ENCODE measurements around the gene KLHL25. TPM values are rescaled to one million over a fixed set of nuclear protein-coding genes. Genes with fewer than 3 reads are reported as not detected.

Gene KLHL25
- total RNA-seq, 1 donor from 2014 or later: 45.1 TPM

GRCh38 chr15:85756411-85757072 is 38.2 kb downstream of the KLHL25 start:
- Mint-ChIP-seq H3K4me3 (ENCODE audit: unreplicated experiment) (no peak overlapping the region), H3K4me1 (ENCODE audit: low read depth, unreplicated experiment) (peaks cover 17% of the 10 kb centered on the region), H3K36me3 (ENCODE audit: unreplicated experiment) (no peaks in the 10 kb centered on the region), H3K27me3 (ENCODE audit: unreplicated experiment) (peaks cover 14% of the 10 kb centered on the region), H3K9me3 (ENCODE audit: unreplicated experiment) (peaks cover 14% of the 10 kb centered on the region), H3K27ac (ENCODE audit: unreplicated experiment) (no peak overlapping the region)
- TF ChIP-seq CTCF (IDR thresholded peaks at IDR 0.05; ENCODE audit: partially characterized antibody, unreplicated experiment): no peak
- no peak for DNase-seq

- no peak for TF ChIP-seq CTCF (IDR thresholded peaks at IDR 0.05; ENCODE audit: partially characterized antibody, unreplicated experiment)
- no peak overlapping the region for H3K27ac Mint-ChIP-seq (ENCODE audit: unreplicated experiment)
- H3K36me3 Mint-ChIP-seq (ENCODE audit: unreplicated experiment): no peaks in the 10 kb centered on the region
- peaks cover 14% of the 10 kb centered on the region for H3K27me3 Mint-ChIP-seq (ENCODE audit: unreplicated experiment)
- no peak overlapping the region for H3K4me3 Mint-ChIP-seq (ENCODE audit: unreplicated experiment)
- peaks cover 13% of the 10 kb centered on the region for H3K9me3 Mint-ChIP-seq (ENCODE audit: unreplicated experiment)
- H3K4me1 Mint-ChIP-seq (ENCODE audit: low read depth, unreplicated experiment): peaks cover 19% of the 10 kb centered on the region
- no peak for DNase-seq
Measured at GRCh38 chr15:85755942-85756341, 38.8 kb downstream of the KLHL25 start.

GRCh38 chr15:85755471-85755870 is 39.3 kb downstream of the KLHL25 start:
- Mint-ChIP-seq H3K27me3 (ENCODE audit: unreplicated experiment) (peaks cover 17% of the 10 kb centered on the region), H3K9me3 (ENCODE audit: unreplicated experiment) (peaks cover 16% of the 10 kb centered on the region), H3K36me3 (ENCODE audit: unreplicated experiment) (no peaks in the 10 kb centered on the region), H3K4me3 (ENCODE audit: unreplicated experiment) (no peak overlapping the region), H3K4me1 (ENCODE audit: low read depth, unreplicated experiment) (peaks cover 23% of the 10 kb centered on the region), H3K27ac (ENCODE audit: unreplicated experiment) (no peak overlapping the region)
- DNase-seq: no peak
- no peak for TF ChIP-seq CTCF (IDR thresholded peaks at IDR 0.05; ENCODE audit: partially characterized antibody, unreplicated experiment)

- H3K36me3 Mint-ChIP-seq (ENCODE audit: unreplicated experiment): no peaks in the 10 kb centered on the region
- peak overlapping the region; percentile 10 for H3K27ac Mint-ChIP-seq (ENCODE audit: unreplicated experiment)
- TF ChIP-seq CTCF (IDR thresholded peaks at IDR 0.05; ENCODE audit: partially characterized antibody, unreplicated experiment): no peak
- H3K9me3 Mint-ChIP-seq (ENCODE audit: unreplicated experiment): peaks cover 17% of the 10 kb centered on the region
- peaks cover 18% of the 10 kb centered on the region for H3K27me3 Mint-ChIP-seq (ENCODE audit: unreplicated experiment)
- H3K4me1 Mint-ChIP-seq (ENCODE audit: low read depth, unreplicated experiment): peaks cover 26% of the 10 kb centered on the region
- DNase-seq: no peak
- no peak overlapping the region for H3K4me3 Mint-ChIP-seq (ENCODE audit: unreplicated experiment)
Measured at GRCh38 chr15:85754989-85755388, 39.7 kb downstream of the KLHL25 start.

- no peak for DNase-seq
- peaks cover 19% of the 10 kb centered on the region for H3K27me3 Mint-ChIP-seq (ENCODE audit: unreplicated experiment)
- TF ChIP-seq CTCF (IDR thresholded peaks at IDR 0.05; ENCODE audit: partially characterized antibody, unreplicated experiment): no peak
- H3K4me1 Mint-ChIP-seq (ENCODE audit: low read depth, unreplicated experiment): peaks cover 35% of the 10 kb centered on the region
- H3K36me3 Mint-ChIP-seq (ENCODE audit: unreplicated experiment): no peaks in the 10 kb centered on the region
- H3K4me3 Mint-ChIP-seq (ENCODE audit: unreplicated experiment): no peak overlapping the region
- H3K27ac Mint-ChIP-seq (ENCODE audit: unreplicated experiment): peak overlapping the region; percentile 86
- H3K9me3 Mint-ChIP-seq (ENCODE audit: unreplicated experiment): peaks cover 18% of the 10 kb centered on the region
Measured at GRCh38 chr15:85753791-85754452, 40.8 kb downstream of the KLHL25 start.
